ENCODE data around the gene MAPK8IP1.

Gene MAPK8IP1

DNA sequence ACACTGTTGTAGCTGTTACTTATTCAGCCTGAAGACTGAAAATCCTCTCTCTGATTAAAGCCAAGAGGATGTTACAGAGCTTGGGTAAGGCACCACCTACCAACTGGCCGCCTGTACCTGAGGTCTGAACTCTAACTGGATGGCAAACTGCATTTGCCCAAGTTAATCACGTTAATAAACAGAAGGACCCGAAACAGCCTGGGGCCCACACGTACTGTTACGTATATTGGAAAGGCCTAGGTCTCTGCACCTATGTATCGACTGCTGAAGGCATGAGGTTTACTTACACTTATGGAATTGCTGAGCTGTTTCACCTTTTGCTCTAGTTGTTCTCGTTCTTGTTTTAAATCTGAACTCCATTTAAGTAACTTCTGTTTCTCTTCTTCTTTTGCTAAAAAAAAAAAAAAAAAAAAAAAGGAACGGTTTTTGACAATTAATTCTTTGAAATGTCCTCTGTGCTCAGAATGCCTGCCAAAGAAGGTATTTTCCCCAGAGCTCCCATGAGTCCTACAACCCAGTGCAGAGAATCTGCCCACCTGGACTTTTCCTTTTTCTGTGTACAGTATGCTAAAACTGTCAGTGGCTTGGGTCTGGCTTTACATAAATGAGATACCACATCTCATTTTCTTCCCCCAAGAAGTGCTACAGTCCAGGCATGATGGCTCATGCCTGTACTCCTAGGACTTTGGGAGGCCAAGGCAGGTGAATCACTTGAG, 50.1 kb downstream of the MAPK8IP1 start:
- TF ChIP-seq, protein P1, sequence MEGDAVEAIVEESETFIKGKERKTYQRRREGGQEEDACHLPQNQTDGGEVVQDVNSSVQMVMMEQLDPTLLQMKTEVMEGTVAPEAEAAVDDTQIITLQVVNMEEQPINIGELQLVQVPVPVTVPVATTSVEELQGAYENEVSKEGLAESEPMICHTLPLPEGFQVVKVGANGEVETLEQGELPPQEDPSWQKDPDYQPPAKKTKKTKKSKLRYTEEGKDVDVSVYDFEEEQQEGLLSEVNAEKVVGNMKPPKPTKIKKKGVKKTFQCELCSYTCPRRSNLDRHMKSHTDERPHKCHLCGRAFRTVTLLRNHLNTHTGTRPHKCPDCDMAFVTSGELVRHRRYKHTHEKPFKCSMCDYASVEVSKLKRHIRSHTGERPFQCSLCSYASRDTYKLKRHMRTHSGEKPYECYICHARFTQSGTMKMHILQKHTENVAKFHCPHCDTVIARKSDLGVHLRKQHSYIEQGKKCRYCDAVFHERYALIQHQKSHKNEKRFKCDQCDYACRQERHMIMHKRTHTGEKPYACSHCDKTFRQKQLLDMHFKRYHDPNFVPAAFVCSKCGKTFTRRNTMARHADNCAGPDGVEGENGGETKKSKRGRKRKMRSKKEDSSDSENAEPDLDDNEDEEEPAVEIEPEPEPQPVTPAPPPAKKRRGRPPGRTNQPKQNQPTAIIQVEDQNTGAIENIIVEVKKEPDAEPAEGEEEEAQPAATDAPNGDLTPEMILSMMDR (IDR thresholded peaks at IDR 0.05): no peak

DNA sequence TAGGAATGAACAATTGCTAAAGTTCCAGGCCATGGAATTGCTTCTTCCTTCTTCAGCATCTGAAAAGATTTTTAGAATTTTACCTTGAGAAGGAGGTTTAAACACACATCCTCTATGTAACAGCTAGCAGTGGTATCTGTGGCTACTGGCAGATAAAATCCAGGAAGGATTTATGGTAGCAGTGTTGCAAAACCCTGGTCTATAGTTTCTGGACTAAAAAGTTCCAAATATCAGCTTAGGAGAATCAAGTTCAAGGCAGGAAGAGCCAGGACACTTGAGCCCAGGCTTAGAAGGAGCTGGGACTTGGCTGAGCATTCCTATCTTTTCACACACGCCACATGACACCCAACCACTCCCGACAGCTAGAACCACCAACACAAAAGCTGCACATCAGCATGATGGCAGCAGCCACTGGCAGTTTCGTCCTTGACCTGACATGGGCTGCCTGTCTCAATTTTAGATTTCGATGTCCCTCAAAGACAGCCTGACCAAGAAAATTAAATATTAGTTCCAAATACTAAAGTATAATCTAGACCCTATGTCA, 51.1 kb downstream of the MAPK8IP1 start:
- TF ChIP-seq, protein P1 (IDR thresholded peaks at IDR 0.05): no peak

DNA sequence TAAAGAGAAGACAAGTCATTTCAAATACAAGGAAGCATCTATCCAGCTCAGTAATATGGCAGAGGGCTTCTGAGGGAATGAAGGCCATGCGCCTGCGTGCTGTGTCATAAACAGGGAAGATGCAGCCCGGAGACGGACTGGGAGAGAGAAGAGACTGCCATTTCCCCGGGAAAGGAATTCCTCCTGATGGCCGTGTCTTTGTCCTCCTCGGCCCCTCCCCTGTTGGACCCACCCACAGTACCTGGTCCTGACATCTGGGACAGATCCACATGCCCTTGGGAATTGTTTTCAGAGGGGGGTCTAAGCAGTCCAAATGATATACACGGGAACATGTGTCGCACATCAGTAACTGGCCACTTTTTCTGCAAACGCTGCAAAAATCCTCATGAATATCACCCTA, 52.5 kb downstream of the MAPK8IP1 start:
- TF ChIP-seq, protein P1 (IDR thresholded peaks at IDR 0.05): no peak

DNA sequence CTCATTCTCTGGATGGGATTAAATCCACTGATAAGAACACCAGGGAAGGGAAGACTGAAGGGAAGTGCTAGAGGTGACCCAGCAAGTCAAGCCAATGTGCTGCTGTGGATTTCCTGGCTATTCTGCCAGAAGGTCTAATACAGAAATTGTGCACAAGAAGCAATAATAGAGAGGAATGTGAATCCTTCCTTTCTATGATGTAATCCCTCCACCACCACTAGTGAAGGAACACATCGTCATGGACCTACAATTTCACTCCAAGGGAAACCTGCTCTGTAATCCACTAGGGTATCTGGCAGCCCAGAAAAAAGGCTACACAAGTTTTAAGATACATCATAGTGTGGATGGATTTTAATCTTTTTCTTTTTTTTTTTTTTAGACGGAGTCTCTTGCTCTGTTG, 54.4 kb downstream of the MAPK8IP1 start:
- TF ChIP-seq, protein P1 (IDR thresholded peaks at IDR 0.05): no peak

DNA sequence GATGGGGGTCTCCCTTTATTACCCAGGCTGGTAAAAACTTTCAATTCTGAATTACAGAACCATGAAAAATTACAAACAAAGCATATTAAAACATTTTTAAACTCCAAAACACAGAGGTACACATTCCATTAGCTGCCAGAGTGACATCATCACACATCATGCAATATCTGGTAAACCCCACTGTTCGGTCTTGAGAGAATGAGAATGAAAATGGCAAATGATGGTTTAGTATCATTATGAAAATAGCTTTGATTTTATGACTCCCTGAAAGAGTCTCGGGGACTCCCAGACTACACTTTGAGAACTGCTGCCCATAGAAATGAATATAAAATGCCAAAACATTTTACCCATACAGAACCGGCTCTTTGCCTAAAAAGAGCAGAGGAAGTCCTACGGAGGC, 55.8 kb downstream of the MAPK8IP1 start:
- TF ChIP-seq, protein P1 (IDR thresholded peaks at IDR 0.05): no peak

DNA sequence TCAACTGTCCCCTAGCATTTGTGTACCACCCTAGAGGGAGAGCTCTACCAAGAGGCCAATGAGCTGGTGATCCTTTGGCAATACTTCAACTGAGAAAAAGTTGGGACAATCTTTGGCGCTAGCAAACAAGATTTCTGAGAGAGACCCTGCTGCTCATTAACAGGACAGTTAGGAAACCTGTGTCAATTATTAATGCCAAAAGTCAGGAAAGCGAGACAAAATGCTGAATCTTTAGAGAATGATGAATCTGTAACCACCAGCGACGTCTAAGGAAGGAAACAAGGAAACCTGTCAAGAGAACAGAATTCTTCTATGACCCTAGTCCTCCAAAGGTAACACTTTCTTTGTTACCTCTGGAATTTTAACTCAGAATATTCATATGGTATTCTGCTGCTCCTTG, 56.9 kb downstream of the MAPK8IP1 start:
- TF ChIP-seq, protein P1 (IDR thresholded peaks at IDR 0.05): no peak

DNA sequence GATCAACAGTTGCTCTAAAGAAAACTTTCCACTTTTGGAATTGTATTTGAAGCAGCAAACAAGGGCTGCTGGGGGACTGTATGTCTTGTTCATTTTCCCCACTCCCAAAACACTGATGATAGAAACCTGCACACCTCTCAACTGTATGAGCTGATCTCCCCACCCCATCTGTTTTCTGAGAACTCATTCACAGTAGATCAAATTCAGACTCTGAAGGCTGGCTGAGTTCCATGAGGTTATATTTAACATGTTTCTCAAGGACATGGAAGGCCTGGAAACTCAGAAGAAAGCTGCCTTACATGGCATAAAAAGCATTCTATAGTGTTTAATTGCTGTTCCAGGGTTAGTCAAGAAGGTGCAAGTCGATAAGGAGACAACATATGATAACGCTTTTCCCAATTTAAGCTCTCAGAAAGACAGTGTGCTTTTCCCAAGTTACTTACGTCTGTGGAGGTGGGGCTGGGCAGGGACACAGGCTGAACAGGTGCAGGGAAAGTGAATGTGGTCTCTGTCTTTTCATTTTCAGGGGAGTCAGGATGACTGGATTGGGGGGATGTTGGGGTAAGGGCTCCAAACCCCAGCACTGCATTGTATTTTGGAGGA, 60.0 kb downstream of the MAPK8IP1 start:
- TF ChIP-seq, protein P1 (IDR thresholded peaks at IDR 0.05): no peak

Data from LNCAP (cell line).